HG03342 (cell line): ENCODE results near the gene ABCA3.
"Not testable (repeated sequence)": the region's sequence is repeated elsewhere in the genome, so short reads cannot be mapped to it uniquely, and the experiment has no call there.

Experiments
- ATAC-seq: cut with Tn5 transposase; IDR thresholded peaks from one replicate; pipeline ENCODE4 v1.9.1; 2021; ENCODE audit warnings: mild to moderate bottlenecking, moderate library complexity; ENCODE audit not compliant: unreplicated experiment

Gene ABCA3

GRCh38 chr16:2282866-2283555 lies 57.5 kb downstream of the ABCA3 start:
- no peak for ATAC-seq

GRCh38 chr16:2282262-2282661 lies 58.3 kb downstream of the ABCA3 start:
- no peak for ATAC-seq

GRCh38 chr16:2280981-2281542 lies 59.5 kb downstream of the ABCA3 start:
- ATAC-seq = no peak

GRCh38 chr16:2280461-2280860 lies 60.1 kb downstream of the ABCA3 start:
- ATAC-seq = no peak

GRCh38 chr16:2278956-2279800 lies 61.4 kb downstream of the ABCA3 start:
- no peak for ATAC-seq

- ATAC-seq = no peak
These were observed 62.3 kb downstream of the ABCA3 start for GRCh38 chr16:2278272-2278608.

GRCh38 chr16:2277466-2278271 lies 62.9 kb downstream of the ABCA3 start:
- ATAC-seq = no peak

GRCh38 chr16:2276368-2277195 lies 63.9 kb downstream of the ABCA3 start:
- no peak for ATAC-seq

- ATAC-seq = no peak
These were observed 64.8 kb downstream of the ABCA3 start for GRCh38 chr16:2275476-2276367.

GRCh38 chr16:2273931-2274330 lies 66.6 kb downstream of the ABCA3 start:
- ATAC-seq = no peak

- no peak for ATAC-seq
These were observed 67.0 kb downstream of the ABCA3 start for GRCh38 chr16:2273484-2273883.

- no peak for ATAC-seq
These were observed 68.6 kb downstream of the ABCA3 start for GRCh38 chr16:2271848-2272461.

- ATAC-seq = no peak
These were observed 69.7 kb downstream of the ABCA3 start for GRCh38 chr16:2270588-2271470.

GRCh38 chr16:2270070-2270462 lies 70.5 kb downstream of the ABCA3 start:
- ATAC-seq = no peak

GRCh38 chr16:2267913-2268666 lies 72.4 kb downstream of the ABCA3 start, which contains the start of gene RNPS1:
Gene RNPS1 (minus strand): TSS chr16:2268126. CDS start chr16:2264643, 3,483 bp downstream.
- ATAC-seq = peak; percentile 65

- peak; percentile 49 for ATAC-seq
These were observed 73.0 kb downstream of the ABCA3 start for GRCh38 chr16:2267505-2267912.

GRCh38 chr16:2266887-2267286 lies 73.6 kb downstream of the ABCA3 start:
- not testable (repeated sequence) for ATAC-seq
